ENCODE measurements around the gene BGN. TPM values are rescaled to one million over a fixed set of nuclear protein-coding genes. Genes with fewer than 3 reads are reported as not detected.

Gene BGN
- total RNA-seq, 1 experiment from 2014 or later: 1.2 TPM

DNA sequence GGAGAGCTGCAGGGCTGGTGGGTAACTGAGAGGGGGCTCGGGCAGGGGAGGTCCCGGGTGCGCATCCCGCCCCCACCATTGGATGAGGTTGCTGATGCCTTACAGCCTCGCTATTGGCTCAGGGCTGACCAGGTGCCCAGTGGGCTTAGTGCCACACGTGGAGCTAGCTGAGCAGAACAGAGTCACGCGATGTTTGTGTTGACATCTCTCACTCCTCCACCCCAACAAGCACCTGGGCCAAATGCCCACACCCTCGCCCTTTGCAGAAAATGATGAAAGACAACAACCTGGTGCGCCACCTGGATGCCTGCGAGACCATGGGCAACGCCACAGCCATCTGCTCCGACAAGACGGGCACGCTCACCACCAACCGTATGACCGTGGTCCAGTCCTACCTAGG, 54.5 kb downstream of the BGN start:
- H2AFZ ChIP-seq (ENCODE audit: low read length): no peak overlapping the region
- no peak overlapping the region for H4K8ac ChIP-seq (replicated peaks; ENCODE audit: insufficient read length, low read depth, low read length)
- H3K9ac ChIP-seq (ENCODE audit: extremely low read depth, insufficient read length, low read length): no peak overlapping the region
- no CpG with 5 or more reads among the region's 17 CpGs for WGBS (ENCODE audit: extremely low coverage, insufficient read length, low lambda C conversion rate)
- no peak overlapping the region for H2BK15ac ChIP-seq (ENCODE audit: low read depth, low read length)
- no peak overlapping the region for H3K23ac ChIP-seq (ENCODE audit: insufficient read length, low read depth, low read length)
- no peak overlapping the region for H4K5ac ChIP-seq (ENCODE audit: insufficient read length, low read depth, low read length)
- Mint-ChIP-seq H3K27ac (no peak overlapping the region; a peak in 1 of 7 replicates), H3K36me3 (ENCODE audit: insufficient read depth in 1 of 3, low read depth in 3 of 3) (peaks cover 0 to 6% (median 2%) of the 10 kb centered on the region in 3 experiments; a peak in 3 of 7 replicates), H3K4me1 (peaks cover 0 to 6% of the 10 kb centered on the region in 2 experiments; a peak in 1 of 4 replicates), H3K4me3 (no peak overlapping the region), H3K9me3 (peaks cover 66 to 82% of the 10 kb centered on the region in 2 experiments), H3K27me3 (ENCODE audit: low read depth) (peaks cover 3% of the 10 kb centered on the region; the same call in 1 of the 2 replicates)
- H3K27me3 ChIP-seq (ENCODE audit: insufficient read depth, low read length): no peaks in the 10 kb centered on the region
- H3K79me1 ChIP-seq (ENCODE audit: insufficient read depth, low read depth, low read length, poor library complexity, severe bottlenecking): no peaks in the 10 kb centered on the region
- no peak overlapping the region for H3K18ac ChIP-seq (ENCODE audit: insufficient read length, low read depth, low read length)
- no peak overlapping the region for H3K4me2 ChIP-seq (ENCODE audit: insufficient read depth, insufficient read length, low read length)
- no peaks in the 10 kb centered on the region for H3K79me2 ChIP-seq (ENCODE audit: insufficient read depth, low read length)
- H3K27ac ChIP-seq (ENCODE audit: insufficient read length, low read depth, low read length): no peak overlapping the region
- H2BK12ac ChIP-seq (ENCODE audit: insufficient read length, low read depth, low read length): no peak overlapping the region
- H2BK20ac ChIP-seq (ENCODE audit: low read depth, low read length, poor library complexity, severe bottlenecking): no peak overlapping the region
- no peak overlapping the region for H3K14ac ChIP-seq (ENCODE audit: insufficient read depth, low read length)
- no peak overlapping the region for H3T11ph ChIP-seq (ENCODE audit: low read length)
- H2BK5ac ChIP-seq (ENCODE audit: insufficient read length, low read length): no peak overlapping the region
- H4K91ac ChIP-seq (ENCODE audit: insufficient read length, low read depth, low read length): no peak overlapping the region
- H2BK120ac ChIP-seq (ENCODE audit: low read depth, low read length, poor library complexity, severe bottlenecking): no peak overlapping the region
- H4K20me1 ChIP-seq (ENCODE audit: control insufficient read depth, insufficient read depth, insufficient read length): no peaks in the 10 kb centered on the region
- H2AK5ac ChIP-seq (ENCODE audit: insufficient read length, low read length): no peak overlapping the region
- TF ChIP-seq, protein P1, sequence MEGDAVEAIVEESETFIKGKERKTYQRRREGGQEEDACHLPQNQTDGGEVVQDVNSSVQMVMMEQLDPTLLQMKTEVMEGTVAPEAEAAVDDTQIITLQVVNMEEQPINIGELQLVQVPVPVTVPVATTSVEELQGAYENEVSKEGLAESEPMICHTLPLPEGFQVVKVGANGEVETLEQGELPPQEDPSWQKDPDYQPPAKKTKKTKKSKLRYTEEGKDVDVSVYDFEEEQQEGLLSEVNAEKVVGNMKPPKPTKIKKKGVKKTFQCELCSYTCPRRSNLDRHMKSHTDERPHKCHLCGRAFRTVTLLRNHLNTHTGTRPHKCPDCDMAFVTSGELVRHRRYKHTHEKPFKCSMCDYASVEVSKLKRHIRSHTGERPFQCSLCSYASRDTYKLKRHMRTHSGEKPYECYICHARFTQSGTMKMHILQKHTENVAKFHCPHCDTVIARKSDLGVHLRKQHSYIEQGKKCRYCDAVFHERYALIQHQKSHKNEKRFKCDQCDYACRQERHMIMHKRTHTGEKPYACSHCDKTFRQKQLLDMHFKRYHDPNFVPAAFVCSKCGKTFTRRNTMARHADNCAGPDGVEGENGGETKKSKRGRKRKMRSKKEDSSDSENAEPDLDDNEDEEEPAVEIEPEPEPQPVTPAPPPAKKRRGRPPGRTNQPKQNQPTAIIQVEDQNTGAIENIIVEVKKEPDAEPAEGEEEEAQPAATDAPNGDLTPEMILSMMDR (conservative IDR thresholded peaks at IDR 0.05): no peak
- H3K56ac ChIP-seq (ENCODE audit: insufficient read length, low read depth, low read length): no peak overlapping the region
- DNase-seq: no peak
- no peaks in the 10 kb centered on the region for H3K4me1 ChIP-seq (ENCODE audit: insufficient read depth, low read length)
- H3K9me3 ChIP-seq (ENCODE audit: control insufficient read depth, low read depth, low read length): peaks cover 64% of the 10 kb centered on the region
- H3K23me2 ChIP-seq (ENCODE audit: insufficient read length, low read depth, low read length, poor library complexity, severe bottlenecking): no peaks in the 10 kb centered on the region
- H3K4ac ChIP-seq (ENCODE audit: low read depth, low read length): no peak overlapping the region
